HepG2 (cell line): Measurements from ENCODE around the gene ZCCHC24. TPM values are rescaled to one million over a fixed set of nuclear protein-coding genes. Genes with fewer than 3 reads are reported as not detected.

Experiments
- CHD4 ChIP-seq: fragments of 200-600 bp; sonication (generic); IDR thresholded peaks from 2 replicates; pipeline ENCODE4 v1.7.0; 2017; ENCODE audit warnings: mild to moderate bottlenecking, low read length, borderline replicate concordance
- FOXK1 ChIP-seq: sonication (generic); formaldehyde crosslinking; IDR thresholded peaks from 2 replicates; pipeline ENCODE4 v1.4.0; 2020; ENCODE audit warnings: low read depth, missing genetic modification reagents, borderline replicate concordance
- FOXM1 ChIP-seq: sonication (generic); formaldehyde crosslinking; IDR thresholded peaks from 2 replicates; pipeline ENCODE4 v1.5.0; 2020; ENCODE audit warnings: missing genetic modification reagents
- GZF1 ChIP-seq: sonication (generic); formaldehyde crosslinking; IDR thresholded peaks from 2 replicates; pipeline ENCODE4 v1.5.1; 2020; ENCODE audit warnings: mild to moderate bottlenecking, missing genetic modification reagents
- HMG20A ChIP-seq: IDR thresholded peaks from 2 replicates; pipeline ENCODE4 v1.6.1; 2016; ENCODE audit warnings: borderline replicate concordance
- HOXA5 ChIP-seq: sonication (generic); formaldehyde crosslinking; IDR thresholded peaks from 2 replicates; pipeline ENCODE4 v1.4.0; 2020; ENCODE audit warnings: missing genetic modification reagents
- PRPF4 ChIP-seq: fragments of 200-400 bp; formaldehyde crosslinking; IDR thresholded peaks from 2 replicates; pipeline ENCODE4 v1.6.1; 2016; ENCODE audit warnings: low read length, low read depth; ENCODE audit not compliant: poor library complexity, severe bottlenecking
- REPIN1 ChIP-seq: sonication (generic); formaldehyde crosslinking; IDR thresholded peaks from 2 replicates; pipeline ENCODE4 v1.8.0; 2022; ENCODE audit warnings: missing genetic modification reagents, low read depth, mild to moderate bottlenecking, borderline replicate concordance
- TP53 ChIP-seq: sonication (generic); formaldehyde crosslinking; conservative IDR thresholded peaks from 2 replicates; pipeline ENCODE4 v1.4.0; 2020; ENCODE audit warnings: missing genetic modification reagents
- ZFAT ChIP-seq: sonication (generic); formaldehyde crosslinking; conservative IDR thresholded peaks from 2 replicates; pipeline ENCODE4 v1.8.1; 2023; ENCODE audit warnings: missing genetic modification reagents, inconsistent platforms
- ZNF558 ChIP-seq: sonication (generic); formaldehyde crosslinking; IDR thresholded peaks from 2 replicates; pipeline ENCODE4 v1.9.0; 2022; ENCODE audit warnings: mild to moderate bottlenecking, missing genetic modification reagents, borderline replicate concordance
- ZNF644 ChIP-seq: IDR thresholded peaks from 2 replicates; pipeline ENCODE4 v1.6.1; 2016; ENCODE audit warnings: low read depth
- ZSCAN29 ChIP-seq: sonication (generic); formaldehyde crosslinking; conservative IDR thresholded peaks from 2 replicates; pipeline ENCODE4 v1.4.0; 2020; ENCODE audit warnings: mild to moderate bottlenecking, missing genetic modification reagents
- polyA plus RNA-seq, 8 experiments: library from polyadenylated mRNA; depleted of rRNA in 3 of 8; stranded (reverse) in 7 of 8; unstranded in 1 of 8; fragments of >200 nt; fragmentation: Illumina TruSeq in 4 of 8; extraction: Trizol in 4 of 8; gene quantifications; 2 replicates each; pipeline versions ENCODE4 v1.2.1 to v1.2.3, GENCODE V29; 2011 to 2016; ENCODE audit warnings: low read depth in 4 of 8, missing spikeins in 1 of 8, mixed read lengths in 1 of 8; ENCODE audit not compliant: insufficient read depth in 1 of 8
- total RNA-seq, 5 experiments: library from RNA; depleted of rRNA; stranded (reverse); fragments of >200 nt; fragmentation: Illumina TruSeq; extraction: Trizol; gene quantifications; 2 replicates each; pipeline ENCODE4 v1.2.3, GENCODE V29; 2016; ENCODE audit warnings: low read depth in 1 of 5
- TF ChIP-seq, protein P1 (sequence below): sonication (generic); formaldehyde crosslinking; IDR thresholded peaks from 2 replicates; pipeline ENCODE4 v1.4.0; 2020; ENCODE audit warnings: missing genetic modification reagents
- TF ChIP-seq, protein P2 (sequence below): sonication (generic); formaldehyde crosslinking; IDR thresholded peaks from 2 replicates; pipeline ENCODE4 v1.4.0; 2020; ENCODE audit warnings: mild to moderate bottlenecking, missing genetic modification reagents
- TF ChIP-seq, protein P3 (sequence below): sonication (generic); formaldehyde crosslinking; IDR thresholded peaks from 2 replicates; pipeline ENCODE4 v1.5.1; 2020; ENCODE audit warnings: missing genetic modification reagents, mild to moderate bottlenecking, borderline replicate concordance
- TF ChIP-seq, protein P4 (sequence below): sonication (generic); formaldehyde crosslinking; IDR thresholded peaks from 2 replicates; pipeline ENCODE4 v1.4.0; 2020; ENCODE audit warnings: missing genetic modification reagents, low read depth, mild to moderate bottlenecking, borderline replicate concordance
- TF ChIP-seq, protein P5 (sequence below): sonication (generic); formaldehyde crosslinking; IDR thresholded peaks from 2 replicates; pipeline ENCODE4 v1.5.1; 2020; ENCODE audit warnings: missing genetic modification reagents, mild to moderate bottlenecking, borderline replicate concordance
- TF ChIP-seq, protein P6 (sequence below): sonication (generic); formaldehyde crosslinking; IDR thresholded peaks from 2 replicates; pipeline ENCODE4 v1.5.0; 2020; ENCODE audit warnings: missing genetic modification reagents

The ZCCHC24 gene
- total and polyA plus RNA-seq, 2 of the 13 experiments (the other 11 are each of a cell fraction or from before 2014, with no cell fraction given): 3.1 to 7.9 TPM

DNA sequence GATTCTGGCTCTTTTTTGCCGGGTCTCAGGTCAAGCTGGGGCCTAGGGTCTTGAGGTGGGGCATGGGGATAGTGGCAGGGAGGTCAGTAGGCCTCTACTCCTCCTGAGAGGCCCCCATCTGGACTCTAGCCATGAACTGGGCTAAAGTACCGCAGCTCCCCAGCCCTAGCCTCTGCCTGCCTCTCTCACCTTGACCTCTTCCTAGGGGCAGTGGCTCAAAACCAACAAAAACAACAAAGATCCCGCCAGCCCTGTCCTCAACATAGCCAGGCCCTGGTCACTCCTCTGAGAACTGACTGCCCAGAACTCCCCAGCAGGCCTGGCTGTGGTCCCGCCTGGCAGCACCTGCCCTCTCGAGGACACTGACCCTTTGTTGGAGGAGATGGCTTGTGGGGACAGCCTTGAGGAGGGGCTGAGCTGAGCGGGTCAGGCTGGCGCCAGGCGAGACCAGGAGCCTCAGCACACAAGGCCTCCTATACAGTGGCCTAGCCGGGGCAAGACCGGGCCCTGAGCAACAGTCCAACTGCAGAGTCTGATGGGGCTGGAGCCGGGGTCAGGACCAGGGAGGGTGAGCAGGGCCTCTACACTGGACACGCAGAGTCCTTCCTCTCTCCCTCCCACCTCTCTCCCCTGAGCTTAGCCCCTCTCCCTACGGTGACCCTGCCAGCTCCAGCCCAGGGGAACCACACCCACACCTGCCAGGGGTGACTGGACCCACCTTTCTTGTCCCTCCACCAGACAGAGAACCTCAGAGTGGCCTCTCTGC is 109.8 kb downstream of the ZCCHC24 start (continued):
- TF ChIP-seq, protein P1, sequence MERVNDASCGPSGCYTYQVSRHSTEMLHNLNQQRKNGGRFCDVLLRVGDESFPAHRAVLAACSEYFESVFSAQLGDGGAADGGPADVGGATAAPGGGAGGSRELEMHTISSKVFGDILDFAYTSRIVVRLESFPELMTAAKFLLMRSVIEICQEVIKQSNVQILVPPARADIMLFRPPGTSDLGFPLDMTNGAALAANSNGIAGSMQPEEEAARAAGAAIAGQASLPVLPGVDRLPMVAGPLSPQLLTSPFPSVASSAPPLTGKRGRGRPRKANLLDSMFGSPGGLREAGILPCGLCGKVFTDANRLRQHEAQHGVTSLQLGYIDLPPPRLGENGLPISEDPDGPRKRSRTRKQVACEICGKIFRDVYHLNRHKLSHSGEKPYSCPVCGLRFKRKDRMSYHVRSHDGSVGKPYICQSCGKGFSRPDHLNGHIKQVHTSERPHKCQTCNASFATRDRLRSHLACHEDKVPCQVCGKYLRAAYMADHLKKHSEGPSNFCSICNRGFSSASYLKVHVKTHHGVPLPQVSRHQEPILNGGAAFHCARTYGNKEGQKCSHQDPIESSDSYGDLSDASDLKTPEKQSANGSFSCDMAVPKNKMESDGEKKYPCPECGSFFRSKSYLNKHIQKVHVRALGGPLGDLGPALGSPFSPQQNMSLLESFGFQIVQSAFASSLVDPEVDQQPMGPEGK (CRISPR knock-in tag): peak; percentile 93
- TF ChIP-seq ZNF644 (CRISPR knock-in tag) (peak; percentile 76), GZF1 (CRISPR knock-in tag) (no peak), TP53 (no peak), ZSCAN29 (CRISPR knock-in tag) (no peak; the same call in 1 of the 2 replicates), FOXK1 (CRISPR knock-in tag) (peak; percentile 84; the same call in 1 of the 2 replicates), PRPF4 (no peak), ZNF558 (CRISPR knock-in tag) (0 out of 2 replicates have a peak, but pooled peaks have one; percentile 31), FOXM1 (CRISPR knock-in tag) (no peak), REPIN1 (peak; percentile 88; the same call in 1 of the 2 replicates), HOXA5 (CRISPR knock-in tag) (peak; percentile 35; the same call in 1 of the 2 replicates), CHD4 (no peak), HMG20A (CRISPR knock-in tag) (peak; percentile 94), ZFAT (CRISPR knock-in tag) (no peak)
- TF ChIP-seq, protein P2, sequence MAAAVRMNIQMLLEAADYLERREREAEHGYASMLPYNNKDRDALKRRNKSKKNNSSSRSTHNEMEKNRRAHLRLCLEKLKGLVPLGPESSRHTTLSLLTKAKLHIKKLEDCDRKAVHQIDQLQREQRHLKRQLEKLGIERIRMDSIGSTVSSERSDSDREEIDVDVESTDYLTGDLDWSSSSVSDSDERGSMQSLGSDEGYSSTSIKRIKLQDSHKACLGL (CRISPR knock-in tag): peak; percentile 62; the same call in 1 of the 2 replicates
- TF ChIP-seq, protein P3, sequence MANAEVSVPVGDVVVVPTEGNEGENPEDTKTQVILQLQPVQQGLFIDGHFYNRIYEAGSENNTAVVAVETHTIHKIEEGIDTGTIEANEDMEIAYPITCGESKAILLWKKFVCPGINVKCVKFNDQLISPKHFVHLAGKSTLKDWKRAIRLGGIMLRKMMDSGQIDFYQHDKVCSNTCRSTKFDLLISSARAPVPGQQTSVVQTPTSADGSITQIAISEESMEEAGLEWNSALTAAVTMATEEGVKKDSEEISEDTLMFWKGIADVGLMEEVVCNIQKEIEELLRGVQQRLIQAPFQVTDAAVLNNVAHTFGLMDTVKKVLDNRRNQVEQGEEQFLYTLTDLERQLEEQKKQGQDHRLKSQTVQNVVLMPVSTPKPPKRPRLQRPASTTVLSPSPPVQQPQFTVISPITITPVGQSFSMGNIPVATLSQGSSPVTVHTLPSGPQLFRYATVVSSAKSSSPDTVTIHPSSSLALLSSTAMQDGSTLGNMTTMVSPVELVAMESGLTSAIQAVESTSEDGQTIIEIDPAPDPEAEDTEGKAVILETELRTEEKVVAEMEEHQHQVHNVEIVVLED: peak; percentile 58; the same call in 1 of the 2 replicates
- TF ChIP-seq, protein P4, sequence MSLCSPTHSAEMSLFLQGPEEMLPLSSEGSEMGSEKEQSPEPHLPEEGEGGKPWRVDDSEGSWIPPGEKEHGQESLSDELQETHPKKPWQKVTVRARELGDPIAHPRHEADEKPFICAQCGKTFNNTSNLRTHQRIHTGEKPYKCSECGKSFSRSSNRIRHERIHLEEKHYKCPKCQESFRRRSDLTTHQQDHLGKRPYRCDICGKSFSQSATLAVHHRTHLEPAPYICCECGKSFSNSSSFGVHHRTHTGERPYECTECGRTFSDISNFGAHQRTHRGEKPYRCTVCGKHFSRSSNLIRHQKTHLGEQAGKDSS: peak; percentile 93; the same call in 1 of the 2 replicates
- TF ChIP-seq, protein P5, sequence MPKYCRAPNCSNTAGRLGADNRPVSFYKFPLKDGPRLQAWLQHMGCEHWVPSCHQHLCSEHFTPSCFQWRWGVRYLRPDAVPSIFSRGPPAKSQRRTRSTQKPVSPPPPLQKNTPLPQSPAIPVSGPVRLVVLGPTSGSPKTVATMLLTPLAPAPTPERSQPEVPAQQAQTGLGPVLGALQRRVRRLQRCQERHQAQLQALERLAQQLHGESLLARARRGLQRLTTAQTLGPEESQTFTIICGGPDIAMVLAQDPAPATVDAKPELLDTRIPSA (CRISPR knock-in tag): no peak
- TF ChIP-seq, protein P6, sequence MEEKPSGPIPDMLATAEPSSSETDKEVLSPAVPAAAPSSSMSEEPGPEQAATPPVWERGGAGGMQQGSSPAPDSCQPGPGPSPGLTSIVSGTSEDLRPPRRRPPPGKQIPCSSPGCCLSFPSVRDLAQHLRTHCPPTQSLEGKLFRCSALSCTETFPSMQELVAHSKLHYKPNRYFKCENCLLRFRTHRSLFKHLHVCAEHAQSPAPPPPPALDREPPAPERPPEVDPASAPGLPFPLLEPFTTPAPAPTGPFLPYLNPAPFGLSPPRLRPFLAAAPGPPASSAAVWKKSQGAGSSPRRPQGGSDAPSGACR (CRISPR knock-in tag): peak; percentile 74; the same call in 1 of the 2 replicates
